Activated CD4-positive, alpha-beta T cell treated with anti-CD3 and anti-CD28 coated beads, Interleukin-2, amount 50 U/mL, for 48 hours (primary cell): ENCODE measurements around the gene SULF2.
"Not testable (repeated sequence)": the region's sequence is repeated elsewhere in the genome, so short reads cannot be mapped to it uniquely, and the experiment has no call there.

Experiments
- DNase-seq, 2 experiments: peaks; one replicate each; pipeline ENCODE4 v3.0.0-alpha.2; 2020

The SULF2 gene

DNA sequence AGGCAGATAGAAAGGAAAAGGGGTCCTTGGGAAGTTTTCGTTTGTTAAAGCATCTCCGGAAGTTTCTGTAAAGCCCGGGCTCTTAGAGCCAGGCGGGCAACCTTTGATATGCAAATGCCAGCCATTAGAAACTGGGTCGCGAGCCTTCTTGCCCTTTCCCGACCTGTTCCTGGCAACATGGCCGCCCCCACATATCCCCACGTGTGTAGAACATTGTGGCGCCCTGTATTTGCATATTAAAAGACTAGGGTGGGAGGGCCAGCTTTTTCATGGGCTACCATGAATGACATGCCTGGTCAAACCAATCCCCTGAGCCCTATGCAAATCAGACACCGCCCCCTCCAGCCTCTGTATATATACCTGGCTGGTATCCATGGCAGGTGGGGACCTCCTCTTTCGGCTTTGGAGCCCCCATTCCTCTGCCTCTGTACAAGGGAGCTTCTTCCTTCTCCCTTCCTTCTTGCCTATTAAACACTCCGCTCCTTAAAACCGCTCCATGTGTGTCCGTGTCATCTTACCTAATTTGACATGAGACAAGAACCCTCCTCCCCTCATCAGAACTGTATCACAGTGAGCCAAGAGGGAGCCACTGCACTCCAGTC, 19.0 kb upstream of the SULF2 start:
- not testable (repeated sequence) for DNase-seq

DNA sequence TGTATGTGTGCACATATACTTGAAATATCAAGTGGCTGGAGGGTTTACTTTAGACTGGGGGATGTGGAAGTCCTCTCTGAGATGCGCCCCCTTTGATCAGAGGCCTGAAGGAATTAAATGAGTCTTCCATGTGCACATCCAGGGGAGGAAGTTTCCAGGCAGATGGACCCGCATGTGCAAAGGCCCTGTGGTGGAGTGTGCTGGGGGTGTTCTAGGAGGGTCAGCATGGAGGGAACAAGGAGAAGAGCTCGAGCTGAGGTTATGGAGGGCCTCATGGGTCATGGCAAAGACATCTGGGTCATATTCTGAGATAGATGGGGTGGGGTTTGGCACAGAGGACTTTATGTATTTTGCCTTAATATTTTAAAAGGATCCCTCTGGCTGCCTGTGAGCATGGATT, 17.7 kb upstream of the SULF2 start:
- DNase-seq, result no peak

DNA sequence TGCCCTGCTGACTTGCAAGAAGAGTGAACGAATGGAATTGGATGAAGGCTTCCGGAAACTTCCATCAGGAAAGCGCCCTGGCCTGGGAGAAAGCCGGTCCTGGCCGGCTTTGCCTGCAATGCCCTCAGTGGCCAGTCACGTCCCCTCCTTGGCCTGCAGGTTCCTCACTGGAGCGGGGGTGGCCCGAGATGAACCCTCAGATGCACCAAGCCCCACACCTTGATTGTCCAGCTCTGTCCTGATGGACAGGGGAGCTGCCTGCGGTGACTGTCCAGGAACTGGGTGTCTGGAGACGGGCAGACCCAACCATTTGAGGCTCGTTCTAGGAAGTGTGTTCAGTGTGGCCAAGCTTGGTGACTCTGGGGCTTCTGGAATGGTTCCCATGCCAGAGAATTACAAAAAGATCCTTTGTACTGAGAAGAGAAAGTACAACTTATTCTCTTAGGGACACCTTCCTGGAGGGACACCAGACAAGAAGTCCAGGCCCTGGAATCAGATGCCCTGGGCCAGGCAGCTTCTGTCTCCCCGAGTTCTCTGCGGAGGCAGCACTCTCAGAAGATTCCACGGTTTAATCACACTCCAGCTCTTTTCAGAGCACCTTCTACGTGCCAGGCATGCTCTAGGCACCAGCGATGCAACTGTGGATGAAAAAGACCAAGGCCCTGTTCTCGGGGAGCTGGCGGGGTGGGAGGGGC, 17.1 kb upstream of the SULF2 start:
- no peak for DNase-seq

DNA sequence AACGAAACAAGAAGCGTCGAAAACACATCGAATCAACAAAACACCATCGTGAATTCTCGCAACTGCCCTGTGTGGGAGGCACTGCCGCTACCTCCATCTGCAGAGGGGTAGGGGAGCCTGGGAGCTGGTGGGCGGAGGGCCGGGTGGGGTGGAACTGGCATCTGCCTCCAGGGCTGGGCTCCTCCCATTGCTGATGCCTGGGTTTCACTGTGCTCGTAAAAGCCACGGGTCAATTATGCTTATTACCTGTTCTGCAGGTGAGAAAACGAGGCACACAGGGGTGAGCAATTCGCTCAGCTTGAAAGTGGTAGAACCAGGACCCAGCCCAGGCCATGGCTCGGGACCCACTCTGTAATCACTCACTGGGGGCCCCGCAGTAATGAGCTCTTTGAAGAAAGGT, 16.5 kb upstream of the SULF2 start:
- DNase-seq, result no peak

DNA sequence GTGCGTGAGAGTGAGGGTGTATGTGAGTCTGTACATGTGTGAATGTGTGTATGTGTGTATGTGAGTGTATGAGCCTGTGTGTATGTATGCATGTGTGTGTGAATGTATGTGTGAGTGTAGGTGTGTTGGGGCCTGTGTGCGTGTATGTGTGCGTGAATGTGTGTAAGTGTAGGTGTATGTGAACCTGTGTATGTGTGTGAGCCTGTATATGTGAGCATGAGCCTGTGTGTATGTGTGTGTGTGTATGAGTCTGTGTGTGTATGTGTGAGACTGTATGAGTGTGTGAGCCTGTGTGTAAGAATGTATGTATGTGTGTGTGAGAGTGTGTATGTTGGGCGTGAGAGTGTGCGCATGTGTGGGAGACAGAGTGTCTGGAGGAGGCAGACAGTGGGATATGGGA, 15.8 kb upstream of the SULF2 start:
- DNase-seq, result no peak

DNA sequence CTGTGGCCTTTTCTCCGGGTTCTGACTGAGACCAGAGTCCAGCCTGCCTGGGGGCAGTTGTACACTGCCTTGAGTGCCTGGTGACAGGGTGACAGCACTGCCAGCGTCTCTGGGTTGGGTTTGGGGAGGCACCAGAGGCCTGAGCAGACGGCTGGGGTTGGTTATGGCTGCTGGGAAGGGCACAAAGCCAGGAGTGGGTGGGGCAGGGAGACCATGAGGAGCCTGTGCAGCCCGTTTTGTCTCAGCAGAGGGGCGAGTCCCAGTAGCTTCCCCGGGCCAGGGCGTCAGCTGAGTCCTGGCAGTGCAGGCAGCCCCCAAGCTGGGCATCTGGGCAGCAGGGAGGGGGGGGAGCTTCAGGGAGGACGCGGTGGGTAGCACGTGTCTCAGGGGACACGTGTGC, 15.3 kb upstream of the SULF2 start:
- no peak for DNase-seq

DNA sequence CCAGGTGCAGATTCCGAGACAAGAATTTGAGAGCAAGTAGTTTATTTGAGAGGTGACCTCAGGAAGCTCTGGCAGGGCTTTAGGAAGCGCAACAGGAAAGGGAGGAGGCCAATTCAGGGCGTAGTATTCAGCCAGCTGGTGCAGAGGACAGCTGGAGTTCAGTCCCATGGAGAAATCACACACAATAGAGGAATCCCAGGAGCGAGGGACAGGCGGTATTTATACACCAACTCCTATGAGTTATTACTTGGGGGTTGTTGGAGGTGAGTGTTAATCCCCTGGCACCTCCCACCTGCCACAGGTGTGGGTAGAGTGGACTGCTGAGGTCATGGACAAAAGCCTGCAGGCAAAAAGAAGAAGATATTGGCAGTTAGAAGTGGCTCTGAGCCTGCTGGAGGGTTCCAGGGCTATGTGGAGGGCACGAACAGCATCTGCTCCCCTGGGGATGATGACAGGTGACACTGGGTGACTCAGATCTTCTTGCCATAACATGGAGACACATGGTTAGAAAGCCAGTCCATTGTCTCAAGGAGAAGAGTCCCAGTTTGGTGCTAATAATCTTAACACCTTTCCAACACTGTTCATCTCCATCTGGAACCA, 13.9 kb upstream of the SULF2 start:
- no peak for DNase-seq

DNA sequence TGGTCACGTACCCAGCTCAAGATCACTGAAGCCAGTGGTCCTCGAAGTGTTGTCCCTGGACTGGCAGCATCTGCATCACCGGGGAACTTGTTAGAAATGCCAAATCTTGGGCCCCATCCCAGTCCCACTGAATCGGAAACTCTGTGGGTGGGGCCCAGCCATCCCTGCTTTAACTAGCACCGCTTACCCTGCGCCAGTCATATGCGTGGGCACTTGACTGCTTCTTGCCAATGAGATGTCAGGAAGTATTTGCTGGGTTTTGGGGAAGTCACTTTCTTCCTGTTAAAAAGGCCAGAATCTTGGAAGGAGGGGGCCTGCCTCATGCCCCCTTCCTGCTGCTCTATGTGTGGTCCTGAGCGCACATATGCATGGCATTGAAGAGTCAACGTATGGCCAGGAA, 11.7 kb upstream of the SULF2 start:
- no peak for DNase-seq

DNA sequence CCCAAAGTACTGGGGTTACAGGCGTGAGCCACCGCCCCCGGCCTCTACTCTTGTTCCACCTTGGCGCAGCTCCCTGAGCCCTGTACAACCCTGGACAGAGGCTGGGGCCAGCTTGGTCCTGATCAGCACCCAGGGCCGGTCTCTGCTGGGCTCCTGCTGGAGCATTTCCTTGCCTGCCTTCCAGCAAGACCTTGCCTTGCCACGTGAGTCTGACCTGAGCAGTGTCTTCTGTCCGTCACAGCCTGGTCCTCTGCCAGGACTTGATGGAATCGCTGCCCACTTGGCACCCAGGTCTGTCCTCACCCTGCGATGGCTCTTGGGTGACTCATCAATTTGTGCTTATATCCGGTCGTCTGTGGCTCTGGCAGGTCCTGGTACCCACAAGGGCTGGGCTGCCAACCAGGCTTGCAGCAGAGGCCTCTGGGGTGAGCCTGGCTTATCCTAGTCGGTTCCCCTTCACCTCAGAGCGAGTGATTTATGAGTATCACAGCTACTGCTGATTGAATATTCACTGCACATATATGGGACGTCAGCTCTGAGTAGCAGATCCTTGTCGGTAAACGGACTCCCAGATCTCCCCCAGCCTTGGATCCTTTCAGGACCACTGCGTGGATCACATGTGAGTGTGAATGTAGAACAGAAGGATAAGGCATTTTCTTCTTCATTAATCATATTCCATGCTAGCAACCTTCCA, 10.1 kb upstream of the SULF2 start:
- DNase-seq, result no peak

DNA sequence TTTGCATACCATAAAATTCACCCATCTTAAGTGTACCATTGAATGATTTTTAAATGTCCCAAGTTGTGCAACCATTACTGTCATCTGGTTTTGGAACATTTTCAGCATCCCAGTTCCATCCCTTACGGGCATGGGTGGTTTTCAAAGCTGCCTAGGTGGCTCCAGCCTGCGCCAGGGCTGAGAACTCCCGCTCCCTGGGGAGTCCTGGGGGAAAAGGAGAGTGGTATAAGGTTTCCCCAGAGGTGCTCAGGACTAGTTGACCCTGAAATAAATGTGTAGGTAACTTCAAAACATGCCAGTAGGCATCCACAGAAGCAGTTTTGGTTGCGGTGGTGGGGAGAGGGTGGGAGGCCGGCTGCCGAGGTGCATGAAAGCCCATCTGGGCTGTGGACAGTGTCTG, 9.0 kb upstream of the SULF2 start:
- not testable (repeated sequence) for DNase-seq

DNA sequence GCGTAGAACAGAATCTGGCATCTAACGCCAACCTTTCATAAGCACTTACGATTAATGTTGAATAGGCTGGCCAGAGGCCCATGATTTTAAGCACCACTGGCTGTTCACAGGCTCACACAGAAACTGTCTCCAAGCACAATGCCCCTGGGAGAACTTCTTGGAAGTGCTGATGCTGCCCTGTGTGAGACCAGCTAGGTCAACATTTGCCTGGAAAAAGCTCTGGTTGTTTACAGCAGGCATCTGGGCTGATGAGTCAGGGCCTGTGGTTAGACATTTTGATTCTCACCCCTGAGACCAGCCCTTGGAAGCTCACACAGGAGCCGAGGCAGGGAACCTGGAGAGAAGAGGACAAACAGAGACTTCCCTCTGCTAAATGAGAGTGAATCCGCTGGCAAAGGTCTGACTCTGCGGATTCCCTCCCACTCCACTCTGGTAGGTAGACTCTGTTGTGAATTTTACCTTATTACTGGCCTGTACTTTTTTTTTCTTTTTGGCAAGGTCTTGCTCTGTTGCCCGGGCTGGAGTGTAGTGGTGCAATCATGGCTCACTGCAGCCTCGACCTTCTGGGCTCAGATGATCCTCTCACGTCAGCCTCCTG, 6.8 kb upstream of the SULF2 start:
- no peak for DNase-seq

DNA sequence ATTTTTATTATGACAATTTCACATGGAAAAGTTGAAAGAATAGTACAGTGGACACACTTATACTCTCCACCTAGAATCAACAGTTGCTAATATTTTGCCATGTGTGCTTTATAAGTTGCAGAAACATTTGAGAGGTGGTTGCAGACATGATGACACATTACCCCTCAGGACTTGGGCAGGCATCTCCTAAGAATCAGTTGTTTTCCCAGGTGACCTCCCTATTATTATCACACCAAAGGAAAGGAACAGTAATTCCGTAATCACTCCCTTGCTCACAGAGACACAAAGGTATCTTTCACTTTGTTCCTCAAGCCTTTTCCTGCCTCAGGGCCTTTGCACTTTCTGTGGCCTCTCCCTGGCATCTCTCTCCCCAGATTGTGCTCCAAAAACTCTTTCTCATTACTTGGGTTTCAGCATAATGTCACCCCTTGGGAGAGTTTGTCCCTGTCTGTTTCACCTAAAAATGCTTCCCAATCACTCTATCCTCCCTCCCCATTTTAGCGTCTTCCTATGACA, 5.9 kb upstream of the SULF2 start:
- no peak for DNase-seq

DNA sequence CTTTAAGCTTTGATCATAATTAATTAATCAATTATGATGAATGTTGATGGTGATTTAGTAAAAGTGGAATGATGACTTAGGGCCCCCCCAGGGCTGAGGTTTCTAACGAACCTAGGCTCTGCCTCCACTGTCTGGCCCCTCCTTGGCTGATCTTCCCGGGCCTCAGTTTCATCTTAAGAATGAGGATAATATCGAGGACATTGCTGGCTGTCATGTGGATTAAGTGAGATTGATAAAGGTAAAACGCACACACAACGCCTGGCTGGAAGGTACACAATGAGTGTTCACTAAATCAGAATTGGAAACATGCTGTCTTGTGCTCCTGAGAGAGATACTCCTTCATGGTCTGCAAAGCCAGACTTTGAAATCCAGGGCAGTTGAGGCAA, 5.3 kb upstream of the SULF2 start:
- no peak for DNase-seq

DNA sequence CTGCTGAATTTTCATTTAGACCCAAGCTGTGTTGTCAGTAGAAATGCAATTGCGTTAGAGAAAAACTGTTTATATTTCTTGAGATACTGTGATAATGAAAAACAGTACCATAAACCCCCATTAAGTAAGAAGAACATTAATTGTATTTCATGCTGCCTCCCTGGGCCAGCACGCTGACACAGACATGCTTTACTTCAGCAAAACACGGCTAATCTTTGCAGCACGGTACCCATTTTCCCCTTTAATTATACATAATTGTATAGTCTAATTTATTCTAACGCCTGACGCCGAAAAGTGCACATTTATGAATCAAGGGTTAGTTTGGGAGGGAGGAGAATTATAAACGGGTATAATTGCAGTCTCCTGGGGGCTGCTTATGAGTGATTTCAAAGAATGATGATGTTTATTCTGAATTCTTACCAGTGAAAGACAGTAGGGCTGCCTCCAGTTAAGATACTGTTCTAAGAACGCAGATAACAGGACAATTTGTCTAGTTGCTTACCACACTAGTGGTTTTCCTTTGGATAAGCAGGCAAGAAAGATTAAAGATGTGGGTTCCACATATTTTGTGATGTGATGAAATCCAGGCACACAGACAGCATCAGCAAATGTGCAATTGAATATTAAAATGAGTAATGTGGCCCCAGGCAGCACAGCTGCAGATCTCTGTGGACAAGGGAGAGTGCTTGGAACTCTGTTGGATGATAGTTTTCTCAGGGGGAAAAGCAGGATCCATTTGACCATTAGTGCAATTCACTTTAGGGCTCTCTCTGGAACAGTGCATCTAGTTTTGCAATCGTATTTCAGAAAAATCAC, 4.7 kb upstream of the SULF2 start:
- DNase-seq, result no peak

DNA sequence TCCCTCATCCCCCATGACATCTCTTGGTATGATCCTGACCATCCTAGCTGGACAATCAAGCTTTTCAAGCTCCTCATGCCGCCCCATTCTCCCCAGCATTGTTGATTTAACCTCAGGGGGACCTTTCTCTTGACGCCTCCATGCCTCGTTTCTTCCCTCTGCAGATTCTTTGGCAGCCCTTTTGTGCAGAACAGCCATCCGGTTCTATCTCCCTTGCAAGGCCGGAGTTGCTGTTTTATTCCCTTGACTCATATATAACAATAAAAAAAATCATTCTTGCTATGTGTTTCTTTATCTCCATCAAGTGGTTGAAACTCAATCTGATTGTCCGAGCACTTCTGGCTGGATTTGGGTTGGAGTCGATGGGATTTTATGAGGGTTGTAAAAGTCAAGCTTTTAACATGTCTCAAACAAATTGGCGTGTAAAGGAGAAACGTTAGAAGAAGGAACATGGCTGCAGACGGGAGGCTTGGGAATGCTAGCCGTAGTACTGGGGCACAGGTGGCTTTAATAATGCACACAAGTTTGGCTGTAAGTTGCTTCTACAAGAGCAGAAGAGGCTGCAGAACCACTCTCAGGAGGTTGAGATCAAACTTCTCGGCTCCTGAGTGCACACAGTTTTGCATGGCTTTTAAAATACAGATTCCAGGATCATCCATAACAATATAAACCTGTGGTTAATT, 3.9 kb upstream of the SULF2 start:
- no peak for DNase-seq

DNA sequence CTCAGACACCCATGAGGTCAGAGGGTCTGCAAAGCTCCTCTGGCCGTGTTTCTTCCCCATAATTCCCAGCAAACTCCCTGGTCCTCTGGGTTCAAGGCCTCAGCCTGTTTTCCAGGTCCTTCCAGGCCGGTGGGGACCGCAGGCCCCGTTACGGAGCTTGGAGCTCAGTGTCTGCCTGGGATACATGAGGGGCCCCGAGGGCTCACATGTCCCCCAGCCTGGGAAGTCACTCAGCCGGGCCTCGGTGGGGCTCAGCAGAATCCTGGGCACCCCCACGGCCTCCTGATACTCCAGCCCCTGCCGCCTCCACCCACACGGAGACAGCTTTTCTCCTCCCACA, 3.4 kb upstream of the SULF2 start:
- DNase-seq, result no peak

DNA sequence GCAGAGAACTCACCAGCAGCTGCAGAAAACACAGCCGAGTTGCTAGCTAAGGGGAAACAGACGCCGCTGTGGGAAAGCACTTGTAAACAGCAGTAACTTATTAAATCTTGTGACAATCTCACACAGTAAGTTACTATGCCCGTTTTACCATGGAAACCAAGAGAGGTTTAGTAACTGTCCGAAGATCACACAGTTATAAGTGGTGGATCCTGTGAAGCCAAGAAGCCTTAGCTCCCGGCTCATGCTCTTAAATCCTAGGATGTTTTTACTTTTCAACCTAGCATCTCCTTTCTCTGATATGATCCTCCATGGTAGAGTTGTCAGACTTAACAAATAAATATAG, 1.5 kb upstream of the SULF2 start:
- no peak for DNase-seq

DNA sequence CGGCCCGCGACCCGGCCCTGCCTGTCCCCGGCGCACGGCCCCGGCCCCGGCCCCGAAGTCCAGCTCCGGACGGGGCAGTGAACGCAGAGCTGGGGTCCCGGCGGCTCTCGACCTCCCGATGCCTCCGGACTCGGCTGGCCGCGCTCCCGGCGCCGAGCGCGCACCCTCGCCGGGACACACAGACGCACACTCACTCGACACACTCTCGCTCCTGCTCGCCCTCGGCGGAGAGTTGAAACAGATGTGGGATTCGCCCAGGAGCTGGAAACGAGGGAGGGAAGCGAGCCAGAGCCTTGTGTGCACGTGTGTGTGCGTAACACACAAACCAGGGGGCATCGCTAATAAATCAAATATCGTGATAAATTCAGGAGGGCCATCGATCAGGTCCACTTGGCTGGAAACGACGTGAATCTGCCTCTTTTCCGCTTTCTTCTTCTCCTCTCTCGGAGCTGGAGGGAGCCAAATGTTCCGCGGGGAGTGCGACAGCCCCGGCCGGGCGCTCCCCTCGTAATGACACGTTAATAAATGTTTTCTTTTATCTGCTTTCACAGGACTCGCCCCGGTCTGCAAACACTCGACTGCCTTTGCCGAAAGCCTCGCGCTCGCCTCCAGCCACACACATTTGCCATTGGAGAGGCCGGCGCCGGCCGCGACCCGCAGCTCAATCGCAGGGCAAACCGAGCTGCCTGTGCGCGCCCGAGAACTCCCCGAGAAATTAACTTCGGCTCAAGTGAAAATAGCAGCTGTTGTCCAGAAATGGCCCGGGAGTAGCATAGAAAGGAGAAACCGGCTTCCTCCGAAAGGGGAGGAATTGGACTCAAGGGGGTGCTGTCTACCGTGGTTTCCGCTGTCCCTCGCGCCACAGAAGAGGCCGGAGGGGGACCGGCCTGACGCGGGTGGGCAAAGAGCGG, 828 bp upstream of the SULF2 start:
- peak; percentile 15 to 33 for DNase-seq

DNA sequence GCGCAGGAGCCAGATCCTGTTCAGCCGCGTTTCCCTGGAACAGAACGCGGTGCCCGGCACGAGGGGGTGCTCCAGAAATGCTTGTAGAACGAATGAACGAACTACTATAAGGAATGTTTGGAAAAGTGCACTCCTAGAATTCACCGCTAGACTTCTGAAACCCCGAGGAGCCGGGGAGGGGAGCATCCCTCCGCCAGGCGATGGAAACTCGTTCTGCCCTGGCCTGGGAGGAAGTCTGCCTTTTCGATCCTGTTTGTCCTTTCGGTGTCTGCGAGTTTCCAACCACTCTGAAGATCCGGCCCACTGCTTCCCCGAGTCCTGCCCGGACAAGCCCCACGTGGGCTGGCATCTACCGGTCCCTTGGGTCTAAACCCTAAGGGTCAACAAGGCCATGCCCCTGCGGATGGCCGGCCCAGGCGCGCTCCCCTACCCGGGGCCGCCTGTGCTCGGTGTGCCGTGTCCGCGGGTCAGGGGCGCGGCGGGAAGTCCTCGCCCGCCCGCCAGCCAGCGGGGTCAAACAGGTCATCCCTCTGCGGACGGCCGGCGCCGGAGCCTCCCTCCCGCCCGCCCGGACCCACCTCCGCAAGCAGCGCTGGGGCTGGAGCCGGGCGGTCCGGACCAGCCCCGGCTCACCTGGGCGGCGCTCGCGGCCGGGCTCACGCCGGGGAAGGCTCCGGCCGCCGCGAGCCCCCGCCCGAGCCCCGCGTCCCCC, 526 bp downstream of the SULF2 start:
- DNase-seq, result no peak

DNA sequence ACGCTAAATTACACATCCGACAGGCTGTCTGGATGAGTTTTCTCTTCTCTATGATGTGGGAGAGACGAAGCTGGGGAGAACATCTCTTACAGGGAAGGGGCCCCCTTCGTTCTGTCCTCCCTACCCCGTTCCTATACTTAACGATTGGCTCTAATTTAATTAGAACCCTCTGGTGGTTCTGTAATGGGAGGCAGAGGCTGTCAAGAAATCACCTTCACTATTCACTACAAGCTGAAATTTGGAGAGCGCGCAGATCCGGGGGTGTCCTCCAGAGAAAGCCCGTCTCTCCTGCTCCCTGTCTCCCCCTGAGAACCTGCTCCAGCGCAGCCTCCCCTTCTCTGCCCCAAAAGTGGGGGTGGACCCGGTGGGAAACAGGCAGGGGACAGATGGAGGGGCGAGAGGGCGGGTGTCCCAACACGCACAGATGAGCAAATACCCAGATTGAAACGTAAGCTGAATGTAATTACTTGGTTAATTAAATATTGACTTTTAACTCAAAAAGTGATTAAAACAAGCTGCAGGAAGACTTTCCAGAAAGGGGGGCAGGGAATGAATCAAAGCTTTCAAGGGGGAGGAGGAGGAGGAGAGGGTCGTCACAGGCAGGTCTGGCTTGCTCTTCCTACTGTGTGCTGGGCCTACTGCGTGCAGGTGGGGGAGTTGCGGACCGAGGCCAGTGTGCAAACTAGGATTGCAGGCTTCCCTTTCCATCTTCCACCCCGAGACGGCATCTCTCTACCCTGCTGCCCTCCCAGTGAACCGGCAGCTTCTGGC, 1.3 kb downstream of the SULF2 start:
- no peak for DNase-seq
